ENCODE measurements around the gene UBE2Q1. TPM values are rescaled to one million over a fixed set of nuclear protein-coding genes. Genes with fewer than 3 reads are reported as not detected.

UBE2Q1 gene
- total RNA-seq, 6 experiments from 2014 or later = 23.6 to 48.6 (median 33.1) TPM

- Histone ChIP-seq H3K4me3 (peak overlapping the region; percentile 48 to 59 (median 51)), H3K27ac (no peak overlapping the region), H3K36me3 (no peaks in the 10 kb centered on the region), H3K27me3 (no peaks in the 10 kb centered on the region), H3K4me1 (peaks cover 0 to 12% (median 0%) of the 10 kb centered on the region in 4 donors), H3K9me3 (no peaks in the 10 kb centered on the region)
- WGBS (ENCODE audit: insufficient coverage, low coverage, low lambda C conversion rate, missing lambda C conversion rate) = 40% methylated on average over 3 of the region's 43 CpGs
- ATAC-seq (peak; percentile 6 to 32 (median 18)), DNase-seq (peak in 1 of 3 donors; percentile 26)
- intact Hi-C loops (cut with DNase I) = no loop called here
- TF ChIP-seq CTCF (IDR thresholded peaks at IDR 0.05) (no peak), POLR2A (IDR thresholded peaks at IDR 0.05) (no peak)
These were observed 55.7 kb downstream of the UBE2Q1 start for GRCh38 chr1:154502744-154503115.

GRCh38 chr1:154502066-154502743, 56.3 kb downstream of the UBE2Q1 start, which contains the start of the genes SHE and TDRD10:
SHE (minus strand) TSS chr1:154502412; CDS start chr1:154502026, 386 bp downstream.
TDRD10 (plus strand) TSS chr1:154502219; CDS start chr1:154506904, 4,685 bp downstream.
- peak; percentile 56 to 72 (median 68) for ATAC-seq
- Histone ChIP-seq H3K36me3 (no peaks in the 10 kb centered on the region), H3K27me3 (no peaks in the 10 kb centered on the region), H3K27ac (peak within 1 kb of the TSS; percentile 21 to 51 (median 26)), H3K4me3 (peak within 1 kb of the TSS; percentile 48 to 59 (median 51)), H3K9me3 (no peaks in the 10 kb centered on the region), H3K4me1 (peaks cover 0 to 16% (median 0%) of the 10 kb centered on the region in 4 donors)
- TF ChIP-seq POLR2A (IDR thresholded peaks at IDR 0.05) = no peak
- no peak for TF ChIP-seq CTCF (IDR thresholded peaks at IDR 0.05)
- WGBS (ENCODE audit: insufficient coverage, low coverage, low lambda C conversion rate, missing lambda C conversion rate) = 18% methylated on average over 8 of the region's 90 CpGs
- peak; percentile 49 to 62 (median 53) for DNase-seq
- intact Hi-C loops (cut with DNase I) = no loop called here

- peak overlapping the region; percentile 21 to 51 (median 26) for H3K27ac ChIP-seq
- intact Hi-C loops (cut with DNase I) = no loop called here
- peak overlapping the region; percentile 48 to 59 (median 51) for H3K4me3 ChIP-seq
- H3K27me3 ChIP-seq = no peaks in the 10 kb centered on the region
- no peaks in the 10 kb centered on the region for H3K36me3 ChIP-seq
- TF ChIP-seq POLR2A (IDR thresholded peaks at IDR 0.05) (no peak), CTCF (IDR thresholded peaks at IDR 0.05) (no peak)
- ATAC-seq (peak; percentile 53 to 69 (median 54)), DNase-seq (peak; percentile 67 to 71 (median 68))
- H3K9me3 ChIP-seq = no peaks in the 10 kb centered on the region
- H3K4me1 ChIP-seq = peaks cover 0 to 21% (median under 1%) of the 10 kb centered on the region in 4 donors
- WGBS (ENCODE audit: insufficient coverage, low coverage, low lambda C conversion rate, missing lambda C conversion rate) = 50% methylated on average over 1 of the region's 54 CpGs
These were observed 56.9 kb downstream of the UBE2Q1 start for GRCh38 chr1:154501423-154502065.

GRCh38 chr1:154500533-154500932, 57.9 kb downstream of the UBE2Q1 start:
- no peak for DNase-seq
- Histone ChIP-seq H3K27me3 (no peaks in the 10 kb centered on the region), H3K4me3 (peak overlapping the region; percentile 48 to 59 (median 51)), H3K36me3 (no peaks in the 10 kb centered on the region), H3K9me3 (no peaks in the 10 kb centered on the region), H3K27ac (peak overlapping the region in 1 of 3 donors; percentile 21), H3K4me1 (peaks cover 0 to 27% (median 2%) of the 10 kb centered on the region in 4 donors)
- WGBS (ENCODE audit: insufficient coverage, low coverage, low lambda C conversion rate, missing lambda C conversion rate) = 71% methylated on average over 8 of the region's 8 CpGs
- TF ChIP-seq POLR2A (IDR thresholded peaks at IDR 0.05) (no peak), CTCF (IDR thresholded peaks at IDR 0.05) (no peak)
- no peak for ATAC-seq
- intact Hi-C loops (cut with DNase I) = no loop called here
